ENCODE measurements around the gene ESPNL.

Gene ESPNL

GRCh38 chr2:238090887-238091286 lies 9.3 kb upstream of the ESPNL start:
- no peak for DNase-seq (ENCODE audit: low read depth)
- TF ChIP-seq CTCF (IDR thresholded peaks at IDR 0.05; ENCODE audit: low read depth, low read length) (no peak), MAX (IDR thresholded peaks at IDR 0.05; ENCODE audit: low read depth, low read length) (no peak), POLR2A (IDR thresholded peaks at IDR 0.05; ENCODE audit: extremely low read depth, insufficient read length) (no peak), MYC (IDR thresholded peaks at IDR 0.05; ENCODE audit: low read depth, low read length) (no peak)
- no peak overlapping the region for H3K4me3 ChIP-seq (ENCODE audit: low read depth, low read length)

DNA sequence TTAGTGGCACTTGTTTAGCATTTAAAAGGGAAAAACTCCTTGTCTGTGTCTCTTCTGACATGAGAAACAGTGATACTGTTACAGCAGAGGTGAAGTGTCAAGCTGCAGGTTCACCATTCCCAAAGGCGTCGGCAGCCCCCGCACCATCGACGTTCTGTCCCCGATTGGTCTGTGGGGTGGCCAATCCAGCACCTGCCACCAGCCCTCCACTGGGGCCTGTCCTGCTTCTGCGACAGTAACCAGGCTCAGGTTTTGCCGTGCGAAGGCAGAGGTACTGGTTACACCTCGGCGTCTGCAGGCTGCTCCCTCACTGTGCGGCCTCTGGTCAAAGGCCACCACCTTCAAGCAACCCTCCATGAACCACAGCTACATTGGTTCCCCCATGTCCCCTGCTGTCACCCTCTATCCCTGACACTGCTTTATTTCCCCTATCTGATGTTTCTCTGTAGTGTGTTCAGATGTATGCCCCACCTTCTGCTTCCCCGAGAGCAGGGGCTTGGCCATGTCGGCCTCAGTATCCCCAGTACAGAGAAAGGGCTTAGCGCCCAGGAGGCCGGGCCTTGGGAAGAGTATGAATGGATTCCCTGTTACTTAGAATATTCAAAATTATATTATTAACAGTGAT lies 8.6 kb upstream of the ESPNL start:
- H3K4me3 ChIP-seq (ENCODE audit: low read depth, low read length): no peak overlapping the region
- DNase-seq (ENCODE audit: low read depth): no peak
- TF ChIP-seq MYC (IDR thresholded peaks at IDR 0.05; ENCODE audit: low read depth, low read length) (no peak), MAX (IDR thresholded peaks at IDR 0.05; ENCODE audit: low read depth, low read length) (no peak), POLR2A (IDR thresholded peaks at IDR 0.05; ENCODE audit: extremely low read depth, insufficient read length) (no peak), CTCF (IDR thresholded peaks at IDR 0.05; ENCODE audit: low read depth, low read length) (no peak)

DNA sequence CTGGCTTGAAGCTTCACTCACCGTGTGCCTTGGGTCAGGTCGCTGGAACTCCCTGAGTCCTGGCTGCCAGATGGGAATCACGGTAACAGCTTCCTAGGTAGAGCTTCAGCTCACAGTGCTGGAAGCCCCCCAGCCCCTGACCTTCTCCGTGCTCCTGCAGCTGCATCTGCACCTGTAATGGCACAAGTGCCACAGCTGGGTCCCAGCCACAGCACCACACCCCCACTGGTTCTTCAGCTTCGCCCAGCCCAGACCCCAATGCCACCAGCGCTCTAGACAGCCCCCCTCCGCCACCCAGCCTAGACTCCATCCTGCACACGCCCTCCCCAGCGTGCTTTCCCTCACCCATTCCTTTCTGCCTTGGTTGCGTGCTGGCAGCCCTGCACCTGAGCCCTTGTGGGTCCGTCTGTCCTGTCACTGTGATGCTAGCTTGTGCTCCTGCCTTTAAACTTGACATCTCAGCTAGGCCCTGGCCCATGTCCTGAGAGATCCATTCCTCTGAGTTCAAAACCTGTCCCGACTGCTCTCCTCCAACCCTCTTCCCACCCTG lies 7.6 kb upstream of the ESPNL start:
- DNase-seq (ENCODE audit: low read depth): no peak
- TF ChIP-seq POLR2A (IDR thresholded peaks at IDR 0.05; ENCODE audit: extremely low read depth, insufficient read length) (no peak), MYC (IDR thresholded peaks at IDR 0.05; ENCODE audit: low read depth, low read length) (no peak), CTCF (IDR thresholded peaks at IDR 0.05; ENCODE audit: low read depth, low read length) (no peak), MAX (IDR thresholded peaks at IDR 0.05; ENCODE audit: low read depth, low read length) (no peak)
- no peak overlapping the region for H3K4me3 ChIP-seq (ENCODE audit: low read depth, low read length)

DNA sequence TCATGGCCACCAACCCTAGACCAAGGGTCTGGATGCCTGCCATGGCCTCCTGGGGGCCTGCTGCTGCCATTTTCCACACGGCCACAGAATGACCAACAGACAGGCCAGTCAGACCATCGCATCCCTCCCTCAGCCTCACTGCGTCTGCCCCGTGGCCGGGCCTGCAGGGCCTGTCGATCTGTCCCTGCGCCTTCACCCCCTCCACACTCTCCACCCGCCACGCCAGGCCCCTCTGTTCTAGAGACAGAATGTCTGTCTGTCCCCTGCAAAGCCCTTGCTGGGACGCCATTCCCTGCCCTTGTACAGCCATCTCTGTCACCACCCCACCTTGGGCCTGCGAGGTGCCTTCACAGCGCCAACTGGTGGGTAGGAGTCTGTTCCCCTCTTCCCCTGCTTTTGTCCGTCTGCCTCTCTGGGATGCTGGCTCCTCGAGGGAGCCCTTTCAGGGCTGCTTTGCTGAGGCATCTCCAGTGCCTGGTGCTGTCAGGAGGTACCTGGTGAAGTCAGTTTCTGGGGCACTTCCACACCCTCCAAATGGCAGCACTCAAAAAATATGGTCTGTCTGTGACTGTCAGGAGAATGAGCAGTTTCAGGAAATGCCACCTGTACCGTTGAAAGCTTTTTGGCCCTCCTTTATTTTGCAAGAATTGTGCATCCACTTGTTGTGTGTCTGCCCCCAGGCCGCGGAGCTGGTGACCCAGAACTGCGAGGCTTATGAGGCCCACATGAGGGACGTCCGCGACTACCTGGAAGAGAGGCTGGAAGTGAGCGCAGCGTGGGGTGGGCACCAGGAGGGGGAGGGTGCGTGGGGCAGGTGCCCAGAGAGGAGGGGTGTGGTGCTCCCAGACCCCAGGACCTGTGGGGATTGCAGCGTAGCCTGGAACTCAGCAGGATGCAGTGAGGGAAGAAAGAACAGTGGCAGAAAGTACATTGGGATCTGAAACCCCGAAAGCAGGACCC lies 6.7 kb upstream of the ESPNL start:
- no peak for DNase-seq (ENCODE audit: low read depth)
- TF ChIP-seq POLR2A (IDR thresholded peaks at IDR 0.05; ENCODE audit: extremely low read depth, insufficient read length) (no peak), MYC (IDR thresholded peaks at IDR 0.05; ENCODE audit: low read depth, low read length) (no peak), CTCF (IDR thresholded peaks at IDR 0.05; ENCODE audit: low read depth, low read length) (no peak), MAX (IDR thresholded peaks at IDR 0.05; ENCODE audit: low read depth, low read length) (no peak)
- no peak overlapping the region for H3K4me3 ChIP-seq (ENCODE audit: low read depth, low read length)

DNA sequence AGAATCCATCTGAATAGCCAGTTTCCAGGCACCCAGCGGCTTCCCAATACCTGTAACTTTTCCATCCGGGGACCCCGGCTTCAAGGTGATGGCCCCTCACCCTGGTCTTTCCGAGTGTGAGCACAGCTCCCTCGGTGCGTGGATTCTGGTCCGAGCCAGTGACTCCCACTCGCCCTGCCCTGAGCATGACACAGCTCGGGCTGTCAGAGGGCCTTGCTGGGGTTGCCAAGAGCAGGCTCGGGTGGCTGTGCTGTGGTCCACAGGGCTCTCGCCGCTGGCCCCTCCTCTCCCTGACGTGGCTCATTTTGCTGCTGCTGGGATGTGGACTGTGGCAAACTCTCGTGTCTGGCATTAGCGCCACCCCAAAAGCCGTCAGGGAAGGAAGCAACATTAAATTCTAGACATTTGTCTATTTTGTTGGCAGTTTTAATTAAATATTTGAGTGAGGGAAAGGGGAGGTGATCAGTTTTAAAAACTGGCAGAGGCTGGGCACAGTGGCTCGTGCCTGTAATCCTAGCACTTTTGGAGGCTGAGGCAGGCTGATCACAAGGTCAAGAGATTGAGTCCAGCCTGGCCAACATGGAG lies 5.6 kb upstream of the ESPNL start:
- DNase-seq (ENCODE audit: low read depth): no peak
- H3K4me3 ChIP-seq (ENCODE audit: low read depth, low read length): no peak overlapping the region
- no peak for TF ChIP-seq MAX (IDR thresholded peaks at IDR 0.05; ENCODE audit: low read depth, low read length)
- TF ChIP-seq MYC (IDR thresholded peaks at IDR 0.05; ENCODE audit: low read depth, low read length): no peak
- TF ChIP-seq POLR2A (IDR thresholded peaks at IDR 0.05; ENCODE audit: extremely low read depth, insufficient read length): no peak
- no peak for TF ChIP-seq CTCF (IDR thresholded peaks at IDR 0.05; ENCODE audit: low read depth, low read length)
